Measurements from ENCODE around the gene RDH8. TPM values are rescaled to one million over a fixed set of nuclear protein-coding genes. Genes with fewer than 3 reads are reported as not detected.

Gene RDH8
- total and polyA plus RNA-seq, 2 donors (not counting 3 experiments of a cell fraction or from before 2014, with no cell fraction given): not detected

DNA sequence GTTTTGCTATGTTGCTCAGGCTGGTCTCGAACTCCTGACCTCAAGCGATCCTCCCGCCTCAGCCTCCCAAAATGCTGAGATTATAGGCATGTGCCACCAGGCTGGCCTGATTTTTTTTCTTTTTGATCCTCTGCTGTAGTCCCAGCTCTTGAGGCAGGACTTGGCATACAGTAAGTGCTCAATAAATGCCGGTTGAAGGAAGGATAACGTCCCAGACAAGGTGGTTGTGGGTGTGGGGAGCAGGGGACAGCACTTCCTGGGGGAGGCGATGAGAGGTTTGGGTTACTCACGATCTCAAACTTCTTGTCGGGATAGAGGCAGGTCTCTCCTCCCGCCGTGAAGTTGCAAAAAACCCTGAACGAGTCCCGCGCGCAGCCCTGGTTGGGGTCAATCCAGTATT lies 47.3 kb upstream of the RDH8 start:
- H3K9me3 ChIP-seq (replicated peaks; ENCODE audit: control insufficient read depth, insufficient read depth, low read length): no peaks in the 10 kb centered on the region
- no peak overlapping the region for H3K27ac ChIP-seq (ENCODE audit: insufficient read depth, low read depth, low read length)
- H3K9ac ChIP-seq (replicated peaks; ENCODE audit: extremely low read depth, insufficient read depth, low read length): no peak overlapping the region
- no peaks in the 10 kb centered on the region for H4K20me1 ChIP-seq (replicated peaks; ENCODE audit: control insufficient read depth, extremely low read depth, insufficient read depth, low read length)
- FAIRE-seq (no peak), DNase-seq (ENCODE audit: low read depth, low spot score) (no peak)
- BruUV-seq (replicated peaks): no TSS peak
- TF ChIP-seq, protein P1, sequence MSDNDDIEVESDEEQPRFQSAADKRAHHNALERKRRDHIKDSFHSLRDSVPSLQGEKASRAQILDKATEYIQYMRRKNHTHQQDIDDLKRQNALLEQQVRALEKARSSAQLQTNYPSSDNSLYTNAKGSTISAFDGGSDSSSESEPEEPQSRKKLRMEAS (IDR thresholded peaks at IDR 0.05; ENCODE audit: insufficient read depth, insufficient read length): no peak
- TF ChIP-seq, protein P2, sequence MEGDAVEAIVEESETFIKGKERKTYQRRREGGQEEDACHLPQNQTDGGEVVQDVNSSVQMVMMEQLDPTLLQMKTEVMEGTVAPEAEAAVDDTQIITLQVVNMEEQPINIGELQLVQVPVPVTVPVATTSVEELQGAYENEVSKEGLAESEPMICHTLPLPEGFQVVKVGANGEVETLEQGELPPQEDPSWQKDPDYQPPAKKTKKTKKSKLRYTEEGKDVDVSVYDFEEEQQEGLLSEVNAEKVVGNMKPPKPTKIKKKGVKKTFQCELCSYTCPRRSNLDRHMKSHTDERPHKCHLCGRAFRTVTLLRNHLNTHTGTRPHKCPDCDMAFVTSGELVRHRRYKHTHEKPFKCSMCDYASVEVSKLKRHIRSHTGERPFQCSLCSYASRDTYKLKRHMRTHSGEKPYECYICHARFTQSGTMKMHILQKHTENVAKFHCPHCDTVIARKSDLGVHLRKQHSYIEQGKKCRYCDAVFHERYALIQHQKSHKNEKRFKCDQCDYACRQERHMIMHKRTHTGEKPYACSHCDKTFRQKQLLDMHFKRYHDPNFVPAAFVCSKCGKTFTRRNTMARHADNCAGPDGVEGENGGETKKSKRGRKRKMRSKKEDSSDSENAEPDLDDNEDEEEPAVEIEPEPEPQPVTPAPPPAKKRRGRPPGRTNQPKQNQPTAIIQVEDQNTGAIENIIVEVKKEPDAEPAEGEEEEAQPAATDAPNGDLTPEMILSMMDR (IDR thresholded peaks at IDR 0.05; ENCODE audit: extremely low read depth in 1 of 2, insufficient read depth in 1 of 2, low read depth in 1 of 2, low read length in 2 of 2): no peak
- TF ChIP-seq GATA2 (IDR thresholded peaks at IDR 0.05; ENCODE audit: insufficient read depth, insufficient read length, low read depth, low read length) (no peak), EZH2 (IDR thresholded peaks at IDR 0.05; ENCODE audit: borderline replicate concordance, low read depth, low read length, severe bottlenecking) (no peak), POLR2AphosphoS5 (IDR thresholded peaks at IDR 0.05; ENCODE audit: insufficient read depth, low read depth, low read length) (no peak), MYC (IDR thresholded peaks at IDR 0.05; ENCODE audit: low read depth, low read length) (no peak), JUN (IDR thresholded peaks at IDR 0.05; ENCODE audit: borderline replicate concordance, insufficient read depth, insufficient read length, low read depth) (no peak), POLR2A (IDR thresholded peaks at IDR 0.05; ENCODE audit: low read depth, low read length) (no peak), FOS (IDR thresholded peaks at IDR 0.05; ENCODE audit: borderline replicate concordance, insufficient read depth, low read length) (no peak)
- no peak overlapping the region for H3K4me2 ChIP-seq (ENCODE audit: insufficient read depth, low read length)
- POLR2A ChIA-PET: no interaction called here
- intact Hi-C loops (cut with micrococcal nuclease) (no loop called here), dilution Hi-C loops (cut with MboI; ENCODE audit: extremely low pct_ligation_motif_present, low sequenced_read_pairs) (no loop called here)
- no peak overlapping the region for H2AFZ ChIP-seq (ENCODE audit: low read depth, low read length)
- H3K9me1 ChIP-seq (replicated peaks; ENCODE audit: control insufficient read depth, extremely low read depth, insufficient read depth, low read length): no peaks in the 10 kb centered on the region
- no peaks in the 10 kb centered on the region for H3K36me3 ChIP-seq (ENCODE audit: control insufficient read depth in 2 of 2, extremely low read depth in 1 of 2, insufficient read depth in 2 of 2, low read length in 2 of 2)
- CTCF ChIA-PET: interaction anchor here (0.9 to 1.0 kb wide), 2 partner anchors 12 to 34 kb away, joined by 3 to 4 read pairs; no protein-coding TSS in a partner anchor
- H3K27me3 ChIP-seq (ENCODE audit: control insufficient read depth in 2 of 2, insufficient read depth in 2 of 2, low read length in 2 of 2): peaks cover 6 to 8% of the 10 kb centered on the region in 2 experiments
- H3K79me2 ChIP-seq (ENCODE audit: control insufficient read depth, insufficient read depth, low read length): no peaks in the 10 kb centered on the region
- no peak overlapping the region for H3K4me3 ChIP-seq (replicated peaks in 1 of 3; ENCODE audit: insufficient read depth in 1 of 3, low read depth in 1 of 3, low read length in 3 of 3)
- H3K4me1 ChIP-seq (ENCODE audit: control insufficient read depth, extremely low read depth, insufficient read depth, low read length): no peaks in the 10 kb centered on the region

All from endothelial cell of umbilical vein (primary cell).